ENCODE results near the gene ADAM22. TPM values are rescaled to one million over a fixed set of nuclear protein-coding genes. Genes with fewer than 3 reads are reported as not detected.

Gene ADAM22, protein sequence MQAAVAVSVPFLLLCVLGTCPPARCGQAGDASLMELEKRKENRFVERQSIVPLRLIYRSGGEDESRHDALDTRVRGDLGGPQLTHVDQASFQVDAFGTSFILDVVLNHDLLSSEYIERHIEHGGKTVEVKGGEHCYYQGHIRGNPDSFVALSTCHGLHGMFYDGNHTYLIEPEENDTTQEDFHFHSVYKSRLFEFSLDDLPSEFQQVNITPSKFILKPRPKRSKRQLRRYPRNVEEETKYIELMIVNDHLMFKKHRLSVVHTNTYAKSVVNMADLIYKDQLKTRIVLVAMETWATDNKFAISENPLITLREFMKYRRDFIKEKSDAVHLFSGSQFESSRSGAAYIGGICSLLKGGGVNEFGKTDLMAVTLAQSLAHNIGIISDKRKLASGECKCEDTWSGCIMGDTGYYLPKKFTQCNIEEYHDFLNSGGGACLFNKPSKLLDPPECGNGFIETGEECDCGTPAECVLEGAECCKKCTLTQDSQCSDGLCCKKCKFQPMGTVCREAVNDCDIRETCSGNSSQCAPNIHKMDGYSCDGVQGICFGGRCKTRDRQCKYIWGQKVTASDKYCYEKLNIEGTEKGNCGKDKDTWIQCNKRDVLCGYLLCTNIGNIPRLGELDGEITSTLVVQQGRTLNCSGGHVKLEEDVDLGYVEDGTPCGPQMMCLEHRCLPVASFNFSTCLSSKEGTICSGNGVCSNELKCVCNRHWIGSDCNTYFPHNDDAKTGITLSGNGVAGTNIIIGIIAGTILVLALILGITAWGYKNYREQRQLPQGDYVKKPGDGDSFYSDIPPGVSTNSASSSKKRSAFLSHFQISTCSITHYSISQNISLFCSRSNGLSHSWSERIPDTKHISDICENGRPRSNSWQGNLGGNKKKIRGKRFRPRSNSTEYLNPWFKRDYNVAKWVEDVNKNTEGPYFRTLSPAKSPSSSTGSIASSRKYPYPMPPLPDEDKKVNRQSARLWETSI
- total RNA-seq, result 1.0 and 1.5 TPM in 2 replicates

DNA sequence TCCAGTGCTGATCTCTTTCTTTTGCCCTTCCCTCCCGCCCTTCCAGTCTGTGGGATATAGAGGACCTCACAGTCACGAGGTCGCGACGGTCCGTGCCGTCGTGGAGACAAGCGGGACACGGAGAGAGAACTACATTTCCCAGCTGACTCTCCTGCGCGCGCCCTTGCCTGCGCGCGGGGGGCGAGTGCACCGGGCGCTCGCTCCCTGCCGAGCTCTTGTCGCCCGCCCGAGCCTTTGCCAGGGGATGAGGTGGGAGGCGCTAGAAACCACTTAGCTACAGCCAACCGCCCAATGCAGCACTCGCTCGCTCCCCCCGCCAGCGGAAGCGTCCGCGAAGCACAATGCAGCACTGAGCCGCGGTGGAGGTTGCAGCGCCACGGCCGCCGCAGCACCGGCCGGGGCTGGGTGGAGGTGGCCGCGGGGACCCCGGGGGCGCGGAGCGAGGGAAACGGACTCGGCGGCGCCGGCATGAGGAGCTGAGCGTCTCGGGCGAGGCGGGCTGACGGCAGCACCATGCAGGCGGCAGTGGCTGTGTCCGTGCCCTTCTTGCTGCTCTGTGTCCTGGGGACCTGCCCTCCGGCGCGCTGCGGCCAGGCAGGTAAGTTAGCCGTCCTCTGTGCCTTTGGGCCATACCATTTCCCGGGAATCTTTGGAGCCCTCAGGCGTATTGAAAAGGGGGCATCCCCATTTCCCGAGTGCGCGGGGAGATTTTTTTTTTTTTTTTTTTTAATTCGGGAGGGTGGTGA, at the start of gene ADAM22:
Gene ADAM22, plus strand, starts transcription at position 299 of the 746 bp plus-strand sequence. Its CDS starts 215 bp downstream, at position 514.

DNA sequence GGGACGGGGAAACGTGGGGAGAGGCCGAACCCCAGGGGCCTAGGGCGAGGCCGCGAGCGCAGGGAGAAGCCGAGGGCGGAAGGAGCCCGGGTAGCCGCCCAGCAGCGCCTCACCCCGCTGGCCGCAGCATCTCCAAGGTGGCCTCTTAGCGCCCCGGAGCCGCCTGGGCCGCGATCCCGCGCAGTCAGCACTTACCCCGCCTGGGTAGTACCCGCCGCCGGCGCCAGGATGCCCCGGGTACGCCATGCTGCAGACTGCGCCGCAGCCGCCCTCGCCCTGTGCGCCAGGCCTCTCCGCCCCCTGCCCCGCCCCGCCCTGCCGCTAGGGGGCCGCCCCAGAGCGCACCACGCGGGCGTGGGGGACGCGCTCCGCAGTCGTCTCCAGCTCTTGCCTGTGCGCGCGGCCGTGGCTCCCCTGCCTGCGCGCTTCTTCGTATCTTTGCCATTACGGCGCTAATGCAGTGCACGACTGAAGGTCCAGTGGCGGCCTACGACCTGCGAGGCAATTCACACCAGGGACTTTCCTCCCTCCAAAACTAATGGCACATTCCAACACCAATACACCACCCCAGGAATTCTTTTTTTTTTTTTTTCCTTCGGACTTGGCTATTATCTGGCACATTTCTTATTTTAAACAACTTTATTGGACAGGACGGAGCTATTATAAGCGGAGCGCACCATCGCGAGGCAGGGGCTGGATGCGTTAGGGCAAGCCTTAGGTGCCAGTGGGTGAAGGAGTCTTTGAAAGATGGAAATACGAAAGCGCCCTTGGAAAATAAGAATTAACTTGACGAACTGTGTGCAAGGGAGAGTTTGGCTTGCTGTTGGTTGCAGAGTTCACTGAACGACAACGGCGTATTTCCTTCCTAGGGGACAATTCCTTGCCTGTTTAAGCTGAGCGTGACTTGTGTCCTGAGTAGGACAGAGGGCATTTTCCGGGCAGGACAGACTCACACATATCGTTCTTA, 286.0 kb downstream of the ADAM22 start, which contains the start of gene SRI:
Gene SRI, minus strand, starts transcription at position 258 of the 967 bp plus-strand sequence. Its CDS starts 12 bp downstream, at position 246.

Other genes starting within 250 kb of the ADAM22 start
- 3.3 and 8.4 TPM in 2 replicates for gene SLC25A40, start 57.9 kb upstream of the ADAM22 start, total RNA-seq
- 7.6 and 36.5 TPM in 2 replicates for gene DBF4, start 57.8 kb upstream of the ADAM22 start, total RNA-seq

All from smooth muscle cell of trachea (primary cell).